ENCODE data around the gene NAV2. TPM values are rescaled to one million over a fixed set of nuclear protein-coding genes. Genes with fewer than 3 reads are reported as not detected.
A peak's percentile ranks its signal among the peaks of the same experiment; 100 is the strongest.

Gene NAV2
- total RNA-seq, 1 experiment from 2014 or later: 2.1 TPM

- Histone ChIP-seq H3K79me2 (ENCODE audit: insufficient read depth, low read length) (no peaks in the 10 kb centered on the region), H2AFZ (ENCODE audit: low read depth, low read length, poor library complexity, severe bottlenecking) (no peak overlapping the region), H3K9me3 (ENCODE audit: control insufficient read depth in 1 of 2, insufficient read depth in 1 of 2, low read depth in 1 of 2, low read length in 2 of 2) (no peaks in the 10 kb centered on the region), H3K4me1 (ENCODE audit: control insufficient read depth in 1 of 2, insufficient read depth in 2 of 2, low read length in 2 of 2) (no peaks in the 10 kb centered on the region), H3K36me3 (ENCODE audit: control insufficient read depth in 1 of 2, insufficient read depth in 2 of 2, low read length in 2 of 2) (no peaks in the 10 kb centered on the region), H3K9me2 (ENCODE audit: insufficient read depth) (no peaks in the 10 kb centered on the region), H3K4me3 (replicated peaks in 1 of 2; ENCODE audit: low read depth in 1 of 2, low read length in 2 of 2) (peak overlapping the region; percentile 28 to 33), H3K27ac (ENCODE audit: low read depth, low read length) (no peak overlapping the region), H3K4me2 (ENCODE audit: low read length) (peak overlapping the region; percentile 48), H3K27me3 (ENCODE audit: insufficient read depth, low read length) (no peaks in the 10 kb centered on the region), H4K20me1 (ENCODE audit: insufficient read depth) (no peaks in the 10 kb centered on the region), H3K9ac (ENCODE audit: low read length) (no peak overlapping the region)
- no TSS peak for BruUV-seq (replicated peaks)
- ATAC-seq: peak; percentile 57; the same call in 1 of the 2 replicates
- peak; percentile 2 for DNase-seq (ENCODE audit: low read depth, low spot score)
- ChIA-PET CTCF (no interaction called here), RAD21 (ENCODE audit: low non-redundant PET in 1 of 2, low total read pairs in 2 of 2, uncharacterized antibody in 2 of 2, unreplicated experiment in 2 of 2) (no interaction called here), POLR2A (no interaction called here)
- TF ChIP-seq YY1 (IDR thresholded peaks at IDR 0.05; ENCODE audit: extremely low read depth, insufficient replicate concordance, low read depth, low read length) (no peak), POLR2AphosphoS5 (IDR thresholded peaks at IDR 0.05; ENCODE audit: low read depth, low read length) (0 out of 2 replicates have a peak, but pooled peaks have one; percentile 15)
- intact Hi-C loops (cut with micrococcal nuclease): no loop called here
Observed at GRCh38 chr11:20066783-20067156, 354.1 kb downstream of the NAV2 start.

- no peak for ATAC-seq
- RAD21 ChIA-PET (ENCODE audit: low non-redundant PET in 1 of 2, low total read pairs in 2 of 2, uncharacterized antibody in 2 of 2, unreplicated experiment in 2 of 2): no interaction called here
- H3K9me3 ChIP-seq (ENCODE audit: control insufficient read depth in 1 of 2, insufficient read depth in 1 of 2, low read depth in 1 of 2, low read length in 2 of 2): no peaks in the 10 kb centered on the region
Observed at GRCh38 chr11:20067665-20068064, 355.0 kb downstream of the NAV2 start.

More at GRCh38 chr11:20067665-20068064, 355.0 kb downstream of the NAV2 start:
- ChIA-PET POLR2A (no interaction called here), CTCF (no interaction called here)
- Histone ChIP-seq H3K36me3 (ENCODE audit: control insufficient read depth in 1 of 2, insufficient read depth in 2 of 2, low read length in 2 of 2) (no peaks in the 10 kb centered on the region), H3K27ac (ENCODE audit: low read depth, low read length) (no peak overlapping the region), H3K79me2 (ENCODE audit: insufficient read depth, low read length) (no peaks in the 10 kb centered on the region), H3K9me2 (ENCODE audit: insufficient read depth) (no peaks in the 10 kb centered on the region), H3K4me2 (ENCODE audit: low read length) (no peak overlapping the region), H3K27me3 (ENCODE audit: insufficient read depth, low read length) (no peaks in the 10 kb centered on the region), H3K9ac (ENCODE audit: low read length) (no peak overlapping the region), H3K4me3 (replicated peaks in 1 of 2; ENCODE audit: low read depth in 1 of 2, low read length in 2 of 2) (no peak overlapping the region), H3K4me1 (ENCODE audit: control insufficient read depth in 1 of 2, insufficient read depth in 2 of 2, low read length in 2 of 2) (no peaks in the 10 kb centered on the region), H4K20me1 (ENCODE audit: insufficient read depth) (no peaks in the 10 kb centered on the region), H2AFZ (ENCODE audit: low read depth, low read length, poor library complexity, severe bottlenecking) (no peak overlapping the region)
- intact Hi-C loops (cut with micrococcal nuclease): no loop called here
- no TSS peak for BruUV-seq (replicated peaks)
- no peak for TF ChIP-seq CEBPB (IDR thresholded peaks at IDR 0.05; ENCODE audit: low read depth)
- TF ChIP-seq YY1 (IDR thresholded peaks at IDR 0.05; ENCODE audit: extremely low read depth, insufficient replicate concordance, low read depth, low read length): no peak
- no peak for TF ChIP-seq MAX (IDR thresholded peaks at IDR 0.05)
- TF ChIP-seq POLR2A (IDR thresholded peaks at IDR 0.05; ENCODE audit: borderline replicate concordance, extremely low read depth, insufficient read depth, insufficient read length): no peak
- TF ChIP-seq ZFX (IDR thresholded peaks at IDR 0.05): no peak
- no peak for TF ChIP-seq SIN3A (IDR thresholded peaks at IDR 0.05; ENCODE audit: low read depth)
- TF ChIP-seq RAD21 (IDR thresholded peaks at IDR 0.05; ENCODE audit: low read depth): no peak
- TF ChIP-seq EZH2phosphoT487 (IDR thresholded peaks at IDR 0.05; ENCODE audit: borderline replicate concordance): no peak
- DNase-seq (ENCODE audit: low read depth, low spot score): no peak

Data from HCT116 (cell line).